Measurements from ENCODE around the gene UBTD1.

GRCh38 chr10:97464226-97464625 lies 34.5 kb upstream of the UBTD1 start:
- TF ChIP-seq CTCF (IDR thresholded peaks at IDR 0.05; ENCODE audit: insufficient read depth, low read length, poor library complexity, severe bottlenecking) (no peak), EZH2phosphoT487 (conservative IDR thresholded peaks at IDR 0.05; ENCODE audit: low read length) (no peak)

All from SU-DHL-6 (cell line).